Loucy (cell line): ENCODE results near the gene PHYHD1.

ENCODE experiments used
- H2AFZ ChIP-seq: fragments of 200-600 bp; sonication (generic); 2 replicates; pipeline ENCODE4 v1.6.0; 2016; ENCODE audit warnings: antibody characterized with exemption, mild to moderate bottlenecking, low read length, moderate library complexity
- H3F3A ChIP-seq: fragments of 200-600 bp; 2 replicates; pipeline ENCODE4 v1.6.0; 2016; ENCODE audit warnings: antibody characterized with exemption, low read depth, mild to moderate bottlenecking
- H3K27me3 ChIP-seq: fragments of 200-600 bp; sonication (generic); 2 replicates; pipeline ENCODE4 v1.6.1; 2014; ENCODE audit warnings: low read length, mild to moderate bottlenecking; ENCODE audit not compliant: insufficient read depth, poor library complexity, severe bottlenecking
- H3K36me3 ChIP-seq: fragments of 200-600 bp; sonication (generic); 2 replicates; pipeline ENCODE4 v1.6.1; 2016; ENCODE audit warnings: low read length; ENCODE audit not compliant: insufficient read depth
- H3K4me1 ChIP-seq: fragments of 200-600 bp; sonication (generic); 2 replicates; pipeline ENCODE4 v1.5.1; 2014; ENCODE audit warnings: low read length, mild to moderate bottlenecking; ENCODE audit not compliant: insufficient read depth, poor library complexity, severe bottlenecking
- H3K4me2 ChIP-seq: fragments of 200-600 bp; sonication (generic); 2 replicates; pipeline ENCODE4 v1.6.0; 2014; ENCODE audit warnings: antibody characterized with exemption, low read length, low read depth, mild to moderate bottlenecking; ENCODE audit not compliant: poor library complexity, severe bottlenecking
- H3K4me3 ChIP-seq: fragments of 200-600 bp; sonication (generic); 2 replicates; pipeline ENCODE4 v1.5.1; 2014; ENCODE audit warnings: low read length, mild to moderate bottlenecking, mixed read lengths; ENCODE audit not compliant: poor library complexity, severe bottlenecking
- H3K79me2 ChIP-seq: fragments of 200-600 bp; sonication (generic); 2 replicates; pipeline ENCODE4 v1.6.1; 2014; ENCODE audit warnings: low read length; ENCODE audit not compliant: insufficient read depth
- H3K9ac ChIP-seq: fragments of 200-600 bp; sonication (generic); 2 replicates; pipeline ENCODE4 v1.6.0; 2014; ENCODE audit warnings: mild to moderate bottlenecking, low read depth, low read length, moderate library complexity; ENCODE audit not compliant: poor library complexity, severe bottlenecking
- H3K9me2 ChIP-seq: fragments of 200-600 bp; sonication (generic); replicated peaks from 2 replicates; pipeline ENCODE4 v1.6.1; 2016; ENCODE audit warnings: low read depth, low read length, mixed read lengths
- H3K9me3 ChIP-seq: fragments of 200-600 bp; sonication (generic); 2 replicates; pipeline ENCODE4 v1.6.1; 2014; ENCODE audit warnings: mild to moderate bottlenecking, antibody characterized with exemption, low read length, low read depth; ENCODE audit not compliant: insufficient read depth
- H4K20me1 ChIP-seq: fragments of 200-600 bp; sonication (generic); 2 replicates; pipeline ENCODE4 v1.6.0; 2014; ENCODE audit warnings: antibody characterized with exemption, low read length, mild to moderate bottlenecking; ENCODE audit not compliant: insufficient read depth, poor library complexity, severe bottlenecking
- CTCF ChIP-seq: fragments of 200-600 bp; sonication (generic); conservative IDR thresholded peaks from 2 replicates; pipeline ENCODE4 v1.5.1; 2014; ENCODE audit warnings: mild to moderate bottlenecking, antibody characterized with exemption, low read length
- EZH2phosphoT487 ChIP-seq: fragments of 200-600 bp; IDR thresholded peaks from 2 replicates; pipeline ENCODE4 v1.6.1; 2018; ENCODE audit warnings: antibody characterized with exemption, mild to moderate bottlenecking, moderate library complexity, borderline replicate concordance

Gene PHYHD1

GRCh38 chr9:128972956-128973355 lies 52.2 kb downstream of the PHYHD1 start:
- H3K9me3 ChIP-seq, result no peaks in the 10 kb centered on the region
- H3K4me3 ChIP-seq, result no peak overlapping the region
- no peaks in the 10 kb centered on the region for H3F3A ChIP-seq
- H4K20me1 ChIP-seq, result no peaks in the 10 kb centered on the region
- no peak for TF ChIP-seq EZH2phosphoT487
- no peak for TF ChIP-seq CTCF
- H3K9ac ChIP-seq, result no peak overlapping the region
- no peak overlapping the region for H3K4me2 ChIP-seq
- no peaks in the 10 kb centered on the region for H3K9me2 ChIP-seq
- no peaks in the 10 kb centered on the region for H3K79me2 ChIP-seq
- no peak overlapping the region for H2AFZ ChIP-seq
- no peaks in the 10 kb centered on the region for H3K4me1 ChIP-seq
- H3K36me3 ChIP-seq, result peaks cover 38% of the 10 kb centered on the region; the same call in 1 of the 2 replicates
- H3K27me3 ChIP-seq, result no peaks in the 10 kb centered on the region

- Histone ChIP-seq H3K4me3 (no peak overlapping the region), H3K4me1 (no peaks in the 10 kb centered on the region), H3F3A (no peaks in the 10 kb centered on the region), H3K27me3 (no peaks in the 10 kb centered on the region), H3K36me3 (peaks cover 55% of the 10 kb centered on the region; the same call in 1 of the 2 replicates), H3K9me2 (no peaks in the 10 kb centered on the region), H4K20me1 (no peaks in the 10 kb centered on the region), H2AFZ (no peak overlapping the region), H3K9me3 (no peaks in the 10 kb centered on the region), H3K9ac (no peak overlapping the region), H3K4me2 (no peak overlapping the region), H3K79me2 (no peaks in the 10 kb centered on the region)
- TF ChIP-seq EZH2phosphoT487 (no peak), CTCF (no peak)
Observed at GRCh38 chr9:128979111-128979510, 58.3 kb downstream of the PHYHD1 start.

GRCh38 chr9:128983536-128983935 lies 62.8 kb downstream of the PHYHD1 start:
- Histone ChIP-seq H3K9ac (no peak overlapping the region), H4K20me1 (no peaks in the 10 kb centered on the region), H3K4me1 (no peaks in the 10 kb centered on the region), H3K9me3 (no peaks in the 10 kb centered on the region), H3K4me3 (no peak overlapping the region), H3K36me3 (peaks cover 75% of the 10 kb centered on the region; the same call in 1 of the 2 replicates), H3K4me2 (no peak overlapping the region), H3K79me2 (no peaks in the 10 kb centered on the region), H3K27me3 (no peaks in the 10 kb centered on the region), H3F3A (no peaks in the 10 kb centered on the region), H3K9me2 (no peaks in the 10 kb centered on the region), H2AFZ (no peak overlapping the region)
- TF ChIP-seq CTCF, result no peak
- TF ChIP-seq EZH2phosphoT487, result no peak
